GM06990 (cell line): ENCODE results near the gene LGALS9.
"Not testable (repeated sequence)": the region's sequence is repeated elsewhere in the genome, so short reads cannot be mapped to it uniquely, and the experiment has no call there.

Source experiments
- DNase-seq: peaks from one replicate; pipeline ENCODE4 v3.0.0-alpha.2; 2011; ENCODE audit not compliant: insufficient read length; ENCODE audit errors: extremely low read depth
- H3K27me3 ChIP-seq: replicated peaks from 2 replicates; pipeline ENCODE4 v1.6.0; 2011; ENCODE audit warnings: low read length; ENCODE audit not compliant: control insufficient read depth, insufficient read depth
- H3K36me3 ChIP-seq: 2 replicates; pipeline ENCODE4 v1.5.1; 2011; ENCODE audit warnings: low read length; ENCODE audit not compliant: control insufficient read depth, insufficient read depth
- H3K4me3 ChIP-seq: replicated peaks from 2 replicates; pipeline ENCODE4 v1.5.1; 2011; ENCODE audit warnings: low read depth, mild to moderate bottlenecking, control low read depth, low read length
- TF ChIP-seq, protein P1 (sequence below): IDR thresholded peaks from 2 replicates; pipeline ENCODE4 v1.5.1; 2011; ENCODE audit warnings: low read length, control low read depth, mild to moderate bottlenecking, inconsistent platforms; ENCODE audit not compliant: insufficient read depth, poor library complexity, severe bottlenecking

LGALS9 gene

DNA sequence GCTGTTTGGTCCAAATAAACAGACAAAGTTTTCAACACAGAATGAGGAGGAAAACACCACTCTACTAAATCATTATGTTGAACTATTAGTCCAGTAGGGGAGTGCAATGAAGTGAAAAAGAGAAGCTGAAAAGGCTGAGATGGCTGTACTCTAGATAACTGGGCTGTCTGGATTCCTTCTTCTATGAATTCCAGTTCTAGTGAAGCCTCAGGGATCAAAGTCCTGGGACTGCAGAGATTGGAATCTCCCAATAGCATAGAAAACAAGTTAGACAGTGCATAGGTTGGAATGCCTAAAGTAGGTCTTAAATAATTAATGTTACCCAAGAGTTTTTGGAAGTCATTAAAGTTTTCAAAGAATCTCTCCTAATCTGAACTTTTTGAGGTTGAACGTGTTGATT is 59.9 kb downstream of the LGALS9 start:
- no peak for DNase-seq
- Histone ChIP-seq H3K4me3 (no peak overlapping the region), H3K27me3 (no peaks in the 10 kb centered on the region), H3K36me3 (no peaks in the 10 kb centered on the region)
- TF ChIP-seq, protein P1, sequence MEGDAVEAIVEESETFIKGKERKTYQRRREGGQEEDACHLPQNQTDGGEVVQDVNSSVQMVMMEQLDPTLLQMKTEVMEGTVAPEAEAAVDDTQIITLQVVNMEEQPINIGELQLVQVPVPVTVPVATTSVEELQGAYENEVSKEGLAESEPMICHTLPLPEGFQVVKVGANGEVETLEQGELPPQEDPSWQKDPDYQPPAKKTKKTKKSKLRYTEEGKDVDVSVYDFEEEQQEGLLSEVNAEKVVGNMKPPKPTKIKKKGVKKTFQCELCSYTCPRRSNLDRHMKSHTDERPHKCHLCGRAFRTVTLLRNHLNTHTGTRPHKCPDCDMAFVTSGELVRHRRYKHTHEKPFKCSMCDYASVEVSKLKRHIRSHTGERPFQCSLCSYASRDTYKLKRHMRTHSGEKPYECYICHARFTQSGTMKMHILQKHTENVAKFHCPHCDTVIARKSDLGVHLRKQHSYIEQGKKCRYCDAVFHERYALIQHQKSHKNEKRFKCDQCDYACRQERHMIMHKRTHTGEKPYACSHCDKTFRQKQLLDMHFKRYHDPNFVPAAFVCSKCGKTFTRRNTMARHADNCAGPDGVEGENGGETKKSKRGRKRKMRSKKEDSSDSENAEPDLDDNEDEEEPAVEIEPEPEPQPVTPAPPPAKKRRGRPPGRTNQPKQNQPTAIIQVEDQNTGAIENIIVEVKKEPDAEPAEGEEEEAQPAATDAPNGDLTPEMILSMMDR: no peak

DNA sequence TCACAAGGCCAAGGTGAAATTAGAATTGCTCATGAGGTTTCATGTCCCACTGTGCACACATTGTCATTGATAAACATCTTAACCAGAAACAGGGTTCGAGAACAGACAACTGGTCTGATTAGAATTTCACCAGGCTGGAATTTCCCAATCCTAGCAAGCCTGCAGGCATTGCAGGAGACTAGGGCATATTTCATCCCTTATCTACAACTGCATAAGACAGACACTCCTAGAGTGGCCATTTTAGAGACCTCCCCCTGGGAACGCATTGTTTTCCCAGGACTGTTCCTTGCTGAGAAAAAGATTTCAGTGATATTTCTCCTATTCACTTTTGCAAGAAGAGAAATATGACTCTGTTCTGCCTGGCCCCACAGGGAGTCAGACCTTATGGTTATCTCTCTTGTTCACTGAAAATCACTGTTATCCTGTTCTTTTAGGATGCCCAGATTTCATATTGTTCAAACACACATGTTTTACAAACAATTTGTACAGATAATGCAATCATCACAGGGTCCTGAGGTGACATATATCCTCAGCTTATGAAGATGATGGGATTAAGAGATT is 64.3 kb downstream of the LGALS9 start:
- H3K4me3 ChIP-seq, H3K36me3 ChIP-seq, DNase-seq, H3K27me3 ChIP-seq: not testable (repeated sequence)
